ENCODE data around the gene SOX13. TPM values are rescaled to one million over a fixed set of nuclear protein-coding genes. Genes with fewer than 3 reads are reported as not detected.
"Not testable (repeated sequence)": the region's sequence is repeated elsewhere in the genome, so short reads cannot be mapped to it uniquely, and the experiment has no call there.

SOX13 gene
- total RNA-seq, 1 donor from 2014 or later = 31.3 TPM

DNA sequence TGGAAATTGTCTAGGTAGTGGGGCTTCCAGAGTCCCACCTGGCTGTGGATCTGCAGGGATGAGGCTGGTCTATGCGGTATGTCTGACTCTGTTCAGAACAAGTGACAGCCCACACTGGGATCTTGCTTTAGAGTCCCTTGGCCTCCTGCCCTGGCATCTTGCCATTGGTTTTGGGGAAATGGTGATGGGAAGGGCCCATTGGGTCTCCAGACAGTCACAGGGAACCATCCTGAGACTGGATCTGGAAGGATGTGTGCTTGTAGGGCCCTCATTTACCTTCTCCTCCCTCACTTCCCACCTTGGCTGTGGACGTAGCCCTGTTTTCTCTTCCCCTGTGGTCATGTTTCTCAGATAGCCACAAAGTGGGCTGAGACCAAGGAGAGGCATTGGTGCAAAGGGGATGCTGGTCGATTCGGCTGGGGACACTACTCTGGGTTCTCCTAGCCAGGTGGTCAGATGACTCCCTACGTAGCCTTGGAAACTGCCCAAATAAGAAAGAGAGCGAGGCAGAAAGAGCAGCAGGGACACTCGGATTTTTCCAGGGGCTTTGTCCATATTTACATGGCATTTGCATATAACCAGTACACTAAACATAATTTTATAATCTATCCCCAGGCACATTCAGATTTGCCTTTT is 15.1 kb downstream of the SOX13 start:
- DNase-seq = no peak

DNA sequence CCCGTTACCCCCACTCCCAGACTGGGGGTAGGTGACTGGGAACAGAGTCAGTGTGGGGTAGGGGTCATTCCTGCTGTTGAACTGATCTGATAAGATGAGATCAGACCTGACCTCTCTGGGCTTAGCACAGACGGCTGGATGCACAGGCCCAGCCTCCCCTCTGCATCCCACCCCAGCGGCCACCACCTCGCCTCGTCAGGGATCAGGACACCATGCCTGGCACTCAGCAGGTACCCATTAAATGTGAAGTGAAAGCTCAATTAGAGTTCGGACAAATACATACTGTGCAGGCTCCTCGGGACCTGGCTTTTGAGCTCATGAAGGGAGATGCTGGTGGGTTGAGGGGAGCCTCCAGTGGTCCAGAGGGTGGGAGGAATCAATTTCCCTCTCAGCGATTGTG is 15.7 kb downstream of the SOX13 start:
- DNase-seq = no peak

DNA sequence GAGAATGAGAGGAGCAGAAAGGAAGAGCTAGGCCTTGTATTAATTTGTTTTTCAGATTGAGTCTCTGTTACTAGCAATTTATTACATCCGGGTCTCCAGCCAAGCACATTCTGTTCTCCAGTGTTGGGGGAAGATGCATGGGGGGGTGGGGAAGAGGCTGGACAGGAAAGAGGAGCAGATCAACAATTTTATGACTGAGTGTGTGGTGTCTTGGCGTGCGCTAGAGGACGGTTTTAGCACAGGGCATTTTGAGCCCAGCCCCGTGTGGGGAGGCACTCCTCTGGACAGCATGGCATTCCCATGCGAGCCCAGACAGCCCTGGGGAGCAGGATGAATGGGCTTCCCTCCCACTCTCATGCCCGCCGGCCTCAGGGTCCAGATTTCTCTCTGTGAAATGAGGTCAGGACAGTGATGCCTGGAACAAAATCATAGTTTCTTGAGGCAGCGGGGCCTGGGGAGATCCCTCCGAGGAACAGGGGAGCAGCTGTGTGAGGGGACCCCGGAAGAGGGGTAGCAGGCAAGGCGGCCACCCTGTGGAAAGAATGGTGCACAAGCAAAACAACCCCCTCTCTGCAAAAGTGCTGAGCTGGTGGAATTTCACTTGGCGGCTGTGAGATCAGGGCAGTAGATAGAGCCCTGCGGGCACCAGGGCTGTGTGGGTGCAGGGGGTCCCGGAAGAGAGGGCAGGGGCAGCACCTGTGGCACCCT is 16.3 kb downstream of the SOX13 start:
- DNase-seq = no peak

DNA sequence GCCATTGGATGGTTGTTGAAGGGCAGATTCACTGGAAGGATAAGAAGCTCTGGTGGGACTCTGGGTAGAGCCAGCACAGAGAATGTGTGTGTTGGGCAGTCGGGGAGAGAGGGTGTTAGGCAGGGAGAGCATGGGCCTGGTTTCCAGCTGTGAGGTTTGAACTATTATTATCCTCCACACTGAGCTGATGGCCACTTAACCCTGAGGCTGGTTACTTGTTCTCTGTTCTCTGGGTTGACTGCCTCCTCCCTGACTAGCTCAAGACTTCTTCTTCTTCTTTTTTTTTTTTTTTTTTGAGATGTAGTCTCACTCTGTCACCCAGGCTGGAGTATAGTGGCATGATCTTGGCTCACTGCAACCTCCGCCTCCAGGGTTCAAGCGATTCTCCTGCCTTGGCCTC is 17.2 kb downstream of the SOX13 start:
- not testable (repeated sequence) for DNase-seq

- no peak for DNase-seq
Observed at GRCh38 chr1:204091066-204091465, 18.2 kb downstream of the SOX13 start.

GRCh38 chr1:204091787-204092312 is 18.9 kb downstream of the SOX13 start:
- DNase-seq = no peak

GRCh38 chr1:204092632-204093420 is 19.9 kb downstream of the SOX13 start:
- DNase-seq = no peak

DNA sequence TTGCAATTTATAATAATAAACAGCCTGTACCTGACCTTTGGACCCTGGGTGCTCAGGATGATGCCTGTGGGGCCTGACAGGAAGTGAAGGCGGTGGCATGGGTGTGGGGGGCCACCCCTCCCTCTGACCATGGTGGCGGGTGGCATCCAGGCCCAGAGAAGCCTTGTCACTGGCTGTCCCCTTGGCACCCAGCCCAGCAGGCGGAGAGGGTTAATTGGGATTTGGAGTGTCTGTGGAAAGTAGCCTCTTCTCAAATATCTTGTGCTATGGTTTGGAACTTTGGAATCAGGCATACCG is 20.5 kb downstream of the SOX13 start:
- no peak for DNase-seq

DNA sequence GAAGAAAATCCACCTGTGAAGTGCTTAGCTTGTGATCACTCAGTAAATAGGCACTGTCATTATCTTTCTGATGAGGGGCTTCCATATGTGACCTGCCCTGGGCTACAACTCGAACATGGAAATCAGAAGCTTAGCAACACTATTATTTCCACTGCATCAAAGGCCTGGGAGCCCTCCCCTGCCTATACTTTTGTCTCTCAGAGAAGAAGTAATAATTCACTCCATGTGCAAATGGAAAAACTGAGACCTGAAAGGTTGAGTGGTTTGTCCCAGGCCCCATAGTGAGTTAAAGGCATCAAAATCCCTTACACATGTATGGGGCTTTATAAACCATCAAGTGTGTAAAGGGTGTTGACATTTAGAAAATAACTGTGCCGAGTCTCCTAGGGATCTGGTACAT is 20.9 kb downstream of the SOX13 start:
- DNase-seq = no peak

GRCh38 chr1:204094313-204094729 is 21.4 kb downstream of the SOX13 start:
- no peak for DNase-seq

DNA sequence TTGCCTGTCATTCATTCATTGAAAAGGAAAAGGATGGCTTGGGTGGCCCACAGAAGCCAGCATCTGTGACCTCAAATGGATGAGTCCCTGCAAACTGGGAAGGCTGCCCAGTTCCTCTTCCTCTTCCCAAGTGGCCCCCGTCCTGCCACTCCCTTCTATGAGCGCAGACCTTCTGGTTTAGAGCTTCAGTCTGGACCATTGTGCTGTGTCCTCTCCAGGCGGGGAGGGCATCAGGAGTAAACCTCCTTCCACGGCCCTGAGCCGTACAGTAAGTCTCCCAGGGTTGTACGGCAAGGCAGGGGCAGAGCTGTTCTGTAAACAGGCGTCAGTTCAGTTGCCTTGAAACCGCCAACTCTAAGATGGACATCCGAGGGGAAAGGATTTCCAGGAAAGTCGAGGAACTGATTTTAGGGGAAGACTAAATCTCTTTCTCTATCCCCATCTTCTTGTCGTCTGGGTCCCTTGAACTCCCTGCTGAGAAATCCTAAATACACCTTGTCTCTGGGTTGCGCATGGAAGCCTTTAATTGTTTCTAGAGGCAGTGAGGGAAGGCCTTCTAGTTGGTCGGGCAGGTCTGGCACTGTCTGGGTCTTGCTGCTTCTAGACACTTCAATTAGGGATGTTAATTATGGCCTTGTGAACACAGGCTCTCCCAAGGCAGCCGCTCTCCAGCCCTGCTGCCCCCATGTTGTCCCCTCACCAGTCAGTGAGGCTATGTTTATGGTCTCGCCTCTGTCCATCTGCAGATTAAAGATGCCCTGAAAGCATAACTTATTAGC is 22.1 kb downstream of the SOX13 start:
- DNase-seq = no peak

- DNase-seq = no peak
Observed at GRCh38 chr1:204096931-204097330, 24.0 kb downstream of the SOX13 start.

- DNase-seq = no peak
Observed at GRCh38 chr1:204098683-204099082, 25.8 kb downstream of the SOX13 start.

GRCh38 chr1:204099754-204100153 is 26.8 kb downstream of the SOX13 start:
- not testable (repeated sequence) for DNase-seq

GRCh38 chr1:204102029-204102611 is 29.2 kb downstream of the SOX13 start:
- no peak for DNase-seq

- no peak for DNase-seq
Observed at GRCh38 chr1:204102739-204103430, 30.0 kb downstream of the SOX13 start.

DNA sequence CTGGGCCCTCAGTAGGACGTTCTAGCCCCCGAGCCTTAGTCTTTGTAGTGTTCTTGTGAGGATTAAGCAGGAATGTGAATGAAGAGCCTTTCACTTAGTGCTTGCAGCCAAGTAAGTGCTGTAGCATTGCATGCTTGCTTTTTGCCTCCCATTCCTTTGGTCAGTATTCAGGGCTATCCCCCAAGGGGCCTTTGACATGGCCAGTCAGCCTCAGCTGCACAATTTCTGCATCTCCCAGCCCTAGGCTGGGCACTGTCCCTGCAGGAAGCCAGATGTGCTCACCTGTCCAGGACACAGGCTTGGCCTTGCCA is 30.5 kb downstream of the SOX13 start:
- DNase-seq = no peak

DNA sequence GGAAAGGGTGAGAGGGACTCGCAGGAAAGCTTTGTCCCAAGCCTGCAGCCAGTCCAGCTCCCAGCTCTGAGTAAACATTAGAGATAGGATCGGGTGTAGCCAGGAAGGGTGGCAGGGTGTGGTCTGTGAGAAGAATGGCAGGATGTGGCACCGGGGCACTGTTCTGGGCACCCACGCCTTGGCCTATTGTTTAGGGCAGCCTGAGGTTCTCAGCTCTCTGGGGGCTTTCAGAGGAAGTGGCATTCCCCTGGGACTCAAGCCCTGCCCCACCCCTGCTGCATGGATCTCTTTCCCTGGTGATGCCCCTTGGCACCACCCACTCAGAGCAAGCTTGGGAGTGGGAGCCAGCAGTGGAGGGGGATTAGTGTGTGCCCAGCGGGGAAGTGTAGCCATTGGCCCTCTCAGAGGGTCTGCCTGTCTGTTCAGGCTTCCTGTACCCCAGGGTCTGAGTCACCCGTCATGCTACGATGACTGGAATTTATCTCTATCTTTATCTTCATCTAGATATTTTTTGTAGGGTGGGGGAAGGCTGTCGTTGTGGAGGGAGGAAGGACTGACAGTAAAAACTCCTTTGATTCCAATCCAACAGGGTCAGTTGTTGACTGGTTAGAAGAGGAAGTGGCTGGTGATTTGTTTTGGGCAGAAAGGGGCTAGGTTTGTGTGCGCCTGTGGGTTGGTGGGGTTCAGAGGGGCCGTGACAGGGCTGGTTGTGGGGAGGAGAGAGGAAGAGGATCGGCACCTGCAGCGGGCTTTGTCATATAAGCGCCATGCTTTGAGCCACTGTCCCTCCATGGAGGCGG is 31.6 kb downstream of the SOX13 start:
- DNase-seq = no peak

GRCh38 chr1:204105131-204105515 is 32.2 kb downstream of the SOX13 start:
- no peak for DNase-seq

DNA sequence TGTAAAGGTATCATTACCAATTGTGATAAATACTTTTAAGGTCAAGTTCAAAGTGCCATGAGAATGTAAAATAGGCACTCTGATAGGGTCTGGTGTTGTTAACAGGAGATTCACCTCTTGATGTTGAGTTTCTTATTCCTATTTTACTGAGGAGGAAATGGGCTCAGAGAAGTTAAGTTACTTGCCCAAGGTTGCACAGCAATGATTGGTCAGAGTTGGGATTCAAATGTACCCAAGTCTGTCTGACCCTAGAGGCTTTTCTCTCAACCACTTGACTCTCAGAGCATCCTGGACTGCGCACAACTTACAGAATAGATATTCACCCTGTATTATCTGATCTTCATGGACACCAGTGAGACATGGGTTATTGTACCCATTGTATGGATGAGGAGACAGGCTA is 33.9 kb downstream of the SOX13 start:
- DNase-seq = no peak

DNA sequence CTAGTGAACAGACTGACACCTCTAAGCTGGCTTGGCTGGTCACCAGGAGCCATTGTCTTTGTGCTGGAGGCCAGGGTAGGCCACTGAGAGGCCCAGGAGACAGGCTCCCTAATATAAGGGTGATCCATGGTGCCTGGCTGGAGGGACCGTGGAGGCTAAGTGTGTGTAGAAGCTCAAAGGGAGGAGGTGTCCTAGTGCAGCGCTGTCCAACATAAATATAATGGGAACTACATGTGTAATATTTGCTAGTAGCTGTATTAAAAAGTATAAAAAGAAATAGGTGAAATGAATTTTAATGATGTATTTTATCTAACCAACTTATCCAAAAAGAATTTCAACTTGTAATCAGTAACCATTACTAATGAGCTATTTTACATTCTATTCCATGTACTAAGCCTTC is 35.0 kb downstream of the SOX13 start:
- no peak for DNase-seq
